Erythroblast (primary cell): ENCODE measurements around the gene KCNK16.

Experiments
- GATA1 ChIP-seq: IDR thresholded peaks from 2 replicates; pipeline ENCODE4 v1.6.1; 2011; ENCODE audit warnings: low read depth, mild to moderate bottlenecking, control low read depth, low read length, moderate library complexity
- POLR2A ChIP-seq: IDR thresholded peaks from 2 replicates; pipeline ENCODE4 v1.6.1; 2011; ENCODE audit warnings: mild to moderate bottlenecking, low read length

DNA sequence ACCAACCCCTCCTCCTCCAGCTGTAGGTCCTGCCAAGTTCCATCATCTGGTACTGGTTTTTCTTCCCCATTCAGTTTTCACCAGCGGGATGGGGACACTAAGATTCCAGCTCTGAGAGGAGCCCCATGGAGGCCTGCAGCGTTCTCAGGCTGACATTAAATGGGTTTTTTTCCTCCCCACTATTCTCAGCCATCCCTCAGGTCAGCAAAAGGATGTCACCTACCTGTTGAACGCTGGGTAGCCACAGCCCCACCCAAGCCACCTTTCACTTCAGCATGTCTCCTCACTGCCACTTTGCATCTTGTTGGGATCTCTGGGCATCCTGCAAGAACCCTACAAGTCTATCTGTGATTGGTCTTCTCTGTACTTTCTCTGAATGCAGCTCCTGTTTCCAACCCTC, 15.0 kb downstream of the KCNK16 start:
- TF ChIP-seq POLR2A: no peak
- no peak for TF ChIP-seq GATA1
